Ovary (tissue), 9 donors: ENCODE data around the gene FCRL6. TPM values are rescaled to one million over a fixed set of nuclear protein-coding genes. Genes with fewer than 3 reads are reported as not detected.

Experiments
- DNase-seq, 5 donors: peaks; one replicate each; pipeline ENCODE4 v3.0.0-alpha.2; 2019 to 2020
- H3K27ac ChIP-seq, 2 donors: fragments of 200-600 bp; one replicate each; pipeline versions ENCODE4 v1.5.1 to v1.8.0; 2019 to 2022
- H3K27me3 ChIP-seq: fragments of 200-600 bp; one replicate; pipeline ENCODE4 v1.8.0; 2022
- H3K36me3 ChIP-seq: fragments of 200-600 bp; sonication (generic); one replicate; pipeline ENCODE4 v1.5.1; 2019
- H3K4me1 ChIP-seq: one replicate; pipeline ENCODE4 v1.8.1; 2013; ENCODE audit warnings: mild to moderate bottlenecking, moderate library complexity; ENCODE audit not compliant: insufficient read depth
- H3K4me3 ChIP-seq: fragments of 200-600 bp; sonication (generic); one replicate; pipeline ENCODE4 v1.5.1; 2017
- H3K9me3 ChIP-seq, 2 donors: fragments of 200-600 bp in 1 of 2; sonication (generic) in 1 of 2; one replicate each; pipeline versions ENCODE4 v1.5.1 to v1.8.1; 2013 to 2019; ENCODE audit warnings: mild to moderate bottlenecking in 1 of 2, moderate library complexity in 1 of 2
- CTCF ChIP-seq, 3 donors: fragments of 450-650 bp in 2 of 3; fragments of 200-600 bp in 1 of 3; IDR thresholded peaks; one replicate each; pipeline versions ENCODE4 v1.5.1 to v1.8.0; 2016 to 2022; ENCODE audit warnings: antibody characterized with exemption in 3 of 3, mild to moderate bottlenecking in 1 of 3
- EP300 ChIP-seq: sonication (generic); formaldehyde crosslinking; IDR thresholded peaks from one replicate; pipeline ENCODE4 v1.6.1; 2017; ENCODE audit warnings: antibody characterized with exemption
- POLR2A ChIP-seq: fragments of 450-650 bp; IDR thresholded peaks from one replicate; pipeline ENCODE4 v1.6.1; 2017; ENCODE audit warnings: antibody characterized with exemption, mild to moderate bottlenecking, moderate library complexity
- WGBS, 3 donors: extraction: QIAGEN DNeasy Blood & Tissue Kit in 1 of 3; methylation state at CpG; one replicate each; pipeline versions ENCODE4 v1.1.5 to v1.1.7; 2013 to 2017; 5-methylcytosine and 5-hydroxymethylcytosine counted together
- intact Hi-C, 4 donors: fragments of 100-400 bp; cut with DNase I; formaldehyde crosslinking; loops; one replicate each; pipeline versions ENCODE4 v1.11.0 to v1.15.1; 2022 to 2023
- polyA plus RNA-seq, 2 donors: library from polyadenylated mRNA; stranded (reverse); fragments of 200-250 nt in 1 of 2; fragments of 350-450 nt in 1 of 2; fragmentation: Illumina TruSeq in 1 of 2; extraction: RNeasy Lipid Tissue Mini Kit (QIAGEN cat#74804) in 1 of 2; gene quantifications; one replicate each; pipeline ENCODE4 v1.2.3, GENCODE V29; 2013 to 2014
- total RNA-seq, 7 donors: library from RNA; depleted of rRNA in 2 of 7; stranded (reverse); fragments of >200 nt in 2 of 7; fragmentation: NEBNext Ultra II Directional in 3 of 7; extraction: Animal tissue kit (Norgen Biotek cat#: 25700) in 3 of 7; gene quantifications; one replicate each; pipeline versions ENCODE4 v1.1.0 to v1.2.4, GENCODE V29; 2016 to 2023
- donor health status: DM: no; HTN: no; CAD: no; lungs with moderate emphysema.
- donor health status: DM: no; HTN: no; CAD: no.
- donor health status: Bipolar disorder and iron deficiency.
- donor health status: DM: yes; HTN: yes; CAD: no.
- donor health status: DM: no; HTN: no; CAD: no.
- donor health status: DM: yes; HTN: yes; CAD: no.

FCRL6 gene
- total and polyA plus RNA-seq, 9 donors: 0.08 to 2.3 (median 0.20) TPM; not detected in 2

DNA sequence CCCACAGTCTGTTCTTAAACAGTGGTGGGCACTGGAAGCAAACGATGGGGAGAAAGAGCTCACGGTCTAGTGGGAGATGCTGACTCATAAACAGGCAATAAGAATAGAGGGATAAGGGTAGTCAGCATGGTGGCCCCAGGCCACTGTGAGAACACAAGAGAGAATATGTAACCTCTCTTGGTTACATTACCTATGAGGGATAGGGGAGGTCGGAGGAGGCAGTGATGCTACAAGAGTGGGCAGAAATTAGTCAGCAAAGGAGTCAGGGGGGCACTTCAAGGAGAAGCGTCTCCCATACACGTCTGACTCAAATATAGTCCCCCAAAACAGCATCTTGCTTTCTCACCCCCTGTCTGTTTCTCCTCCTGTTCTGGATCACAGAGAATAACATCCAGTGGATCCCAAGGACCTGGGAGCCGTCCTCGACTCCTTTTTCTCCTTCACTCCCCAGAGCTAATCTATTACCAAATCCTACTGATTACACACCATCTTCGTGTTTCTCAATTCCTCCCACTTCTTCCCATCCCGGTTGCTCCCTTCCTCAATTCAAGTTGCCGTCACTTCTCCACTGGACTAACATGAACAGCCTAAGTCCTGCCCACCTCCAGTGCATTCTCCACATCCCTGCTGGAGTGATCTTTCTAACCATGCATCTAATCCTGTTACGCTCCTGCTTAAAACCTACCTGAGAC is 26.6 kb downstream of the FCRL6 start:
- no peak for DNase-seq
- Histone ChIP-seq H3K4me3 (no peak overlapping the region), H3K9me3 (no peaks in the 10 kb centered on the region), H3K4me1 (peaks cover 2% of the 10 kb centered on the region), H3K27ac (no peak overlapping the region), H3K36me3 (no peaks in the 10 kb centered on the region), H3K27me3 (no peaks in the 10 kb centered on the region)
- TF ChIP-seq EP300: no peak
- intact Hi-C loops: no loop called here
- 82 to 86% (median 85%) methylated on average over 11 of the region's 11 CpGs for WGBS, 3 donors

DNA sequence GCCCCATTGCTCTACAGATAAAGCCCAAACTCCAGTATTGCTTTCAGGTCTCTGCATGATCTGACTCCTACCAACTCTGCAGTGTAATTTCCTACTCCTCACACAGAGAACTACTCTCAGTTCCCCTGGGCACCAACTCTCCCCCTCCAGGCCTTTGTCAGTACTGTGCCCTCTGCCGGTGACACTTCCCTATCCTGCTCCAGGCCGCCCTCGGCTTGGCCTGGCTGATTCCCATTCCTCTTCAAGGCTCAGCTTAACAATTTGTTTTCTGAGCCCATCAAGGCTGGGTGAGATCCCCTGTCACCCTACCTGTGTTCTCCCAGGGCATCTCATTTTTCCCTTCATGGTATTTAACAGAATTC is 27.1 kb downstream of the FCRL6 start:
- no peak for DNase-seq
- no peak overlapping the region for H3K27ac ChIP-seq
- WGBS, 3 donors: 61 to 73% (median 72%) methylated on average over 3 of the region's 3 CpGs
- intact Hi-C loops: no loop called here
- no peak overlapping the region for H3K4me3 ChIP-seq
- H3K27me3 ChIP-seq: no peaks in the 10 kb centered on the region
- H3K36me3 ChIP-seq: no peaks in the 10 kb centered on the region
- H3K9me3 ChIP-seq: no peaks in the 10 kb centered on the region
- TF ChIP-seq CTCF (IDR thresholded peaks at IDR 0.05) (no peak), EP300 (no peak), POLR2A (no peak)
- peaks cover 2% of the 10 kb centered on the region for H3K4me1 ChIP-seq

DNA sequence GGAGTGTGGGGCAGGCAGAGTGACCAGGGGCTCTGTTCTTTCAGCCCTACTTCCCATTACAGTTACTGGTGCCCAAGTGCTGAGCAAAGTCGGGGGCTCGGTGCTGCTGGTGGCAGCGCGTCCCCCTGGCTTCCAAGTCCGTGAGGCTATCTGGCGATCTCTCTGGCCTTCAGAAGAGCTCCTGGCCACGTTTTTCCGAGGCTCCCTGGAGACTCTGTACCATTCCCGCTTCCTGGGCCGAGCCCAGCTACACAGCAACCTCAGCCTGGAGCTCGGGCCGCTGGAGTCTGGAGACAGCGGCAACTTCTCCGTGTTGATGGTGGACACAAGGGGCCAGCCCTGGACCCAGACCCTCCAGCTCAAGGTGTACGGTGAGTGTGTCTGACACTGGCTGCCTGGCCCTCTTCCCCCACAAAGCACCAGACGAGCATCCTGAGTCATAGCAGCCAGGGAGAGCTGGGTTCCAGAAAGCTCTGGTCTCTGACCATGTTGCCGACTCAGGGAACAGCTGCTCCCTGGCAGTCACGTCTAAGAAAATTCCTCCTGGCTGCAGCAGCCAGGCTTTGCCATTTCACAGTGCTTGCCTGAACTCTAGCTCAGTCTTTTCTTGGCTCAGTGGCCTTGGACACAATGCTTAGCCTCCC is 27.8 kb downstream of the FCRL6 start:
- Histone ChIP-seq H3K4me1 (peaks cover 2% of the 10 kb centered on the region), H3K4me3 (no peak overlapping the region), H3K27ac (no peak overlapping the region), H3K9me3 (no peaks in the 10 kb centered on the region), H3K36me3 (no peaks in the 10 kb centered on the region), H3K27me3 (no peaks in the 10 kb centered on the region)
- DNase-seq: peak in 3 of 5 donors; percentile 27 to 38 (median 29)
- 67 to 75% (median 71%) methylated on average over 18 of the region's 18 CpGs for WGBS, 3 donors
- TF ChIP-seq POLR2A (no peak), CTCF (IDR thresholded peaks at IDR 0.05) (no peak), EP300 (no peak)
- intact Hi-C loops: no loop called here

- Histone ChIP-seq H3K36me3 (no peaks in the 10 kb centered on the region), H3K9me3 (no peaks in the 10 kb centered on the region), H3K4me1 (peaks cover 2% of the 10 kb centered on the region), H3K27ac (no peak overlapping the region), H3K4me3 (no peak overlapping the region), H3K27me3 (no peaks in the 10 kb centered on the region)
- WGBS, 3 donors: 78 to 86% (median 82%) methylated on average over 8 of the region's 8 CpGs
- DNase-seq: no peak
- intact Hi-C loops: no loop called here
- TF ChIP-seq POLR2A: no peak
- TF ChIP-seq CTCF (IDR thresholded peaks at IDR 0.05): no peak
- no peak for TF ChIP-seq EP300
Measured at GRCh38 chr1:159830722-159831121, 28.6 kb downstream of the FCRL6 start.
